Measurements from ENCODE around the gene TMEM141.
A peak's percentile ranks its signal among the peaks of the same experiment; 100 is the strongest.
"Not testable (repeated sequence)": the region's sequence is repeated elsewhere in the genome, so short reads cannot be mapped to it uniquely, and the experiment has no call there.

The TMEM141 gene

GRCh38 chr9:136755302-136756133 lies 35.6 kb upstream of the TMEM141 start:
- DNase-seq (ENCODE audit: low read depth): not testable (repeated sequence)

- DNase-seq (ENCODE audit: low read depth): no peak
These were observed 35.1 kb upstream of the TMEM141 start for GRCh38 chr9:136756134-136756438.

- no peak for DNase-seq (ENCODE audit: low read depth)
These were observed 34.3 kb upstream of the TMEM141 start for GRCh38 chr9:136756836-136757235.

- DNase-seq (ENCODE audit: low read depth): no peak
These were observed 33.8 kb upstream of the TMEM141 start for GRCh38 chr9:136757328-136757727.

GRCh38 chr9:136757751-136758140 lies 33.4 kb upstream of the TMEM141 start:
- no peak for DNase-seq (ENCODE audit: low read depth)

- no peak for DNase-seq (ENCODE audit: low read depth)
These were observed 32.1 kb upstream of the TMEM141 start for GRCh38 chr9:136759001-136759400.

GRCh38 chr9:136759436-136760325 lies 31.5 kb upstream of the TMEM141 start:
- no peak for DNase-seq (ENCODE audit: low read depth)

GRCh38 chr9:136760424-136760823 lies 30.7 kb upstream of the TMEM141 start:
- DNase-seq (ENCODE audit: low read depth): no peak

- DNase-seq (ENCODE audit: low read depth): peak; percentile 8
These were observed 30.2 kb upstream of the TMEM141 start for GRCh38 chr9:136760834-136761544.

- no peak for DNase-seq (ENCODE audit: low read depth)
These were observed 29.6 kb upstream of the TMEM141 start for GRCh38 chr9:136761545-136761981.

GRCh38 chr9:136762221-136762691 lies 28.9 kb upstream of the TMEM141 start:
- no peak for DNase-seq (ENCODE audit: low read depth)

GRCh38 chr9:136762915-136763648 lies 28.1 kb upstream of the TMEM141 start:
- DNase-seq (ENCODE audit: low read depth): no peak

GRCh38 chr9:136763649-136764035 lies 27.5 kb upstream of the TMEM141 start:
- no peak for DNase-seq (ENCODE audit: low read depth)

- DNase-seq (ENCODE audit: low read depth): no peak
These were observed 26.7 kb upstream of the TMEM141 start, which contains the start of gene LCN15 for GRCh38 chr9:136764301-136764891. Gene LCN15 (minus strand): TSS chr9:136764518. CDS start chr9:136764488, 30 bp downstream.

- DNase-seq (ENCODE audit: low read depth): no peak
These were observed 26.1 kb upstream of the TMEM141 start for GRCh38 chr9:136765041-136765440.

- not testable (repeated sequence) for DNase-seq (ENCODE audit: low read depth)
These were observed 25.3 kb upstream of the TMEM141 start for GRCh38 chr9:136765745-136766409.

GRCh38 chr9:136766410-136767120 lies 24.6 kb upstream of the TMEM141 start:
- DNase-seq (ENCODE audit: low read depth): not testable (repeated sequence)

- no peak for DNase-seq (ENCODE audit: low read depth)
These were observed 21.4 kb upstream of the TMEM141 start for GRCh38 chr9:136769710-136770191.

GRCh38 chr9:136771907-136772415 lies 19.2 kb upstream of the TMEM141 start:
- DNase-seq (ENCODE audit: low read depth): no peak

Measured in HS-5 (cell line).